PC-9 (cell line): ENCODE data around the gene HPS3. TPM values are rescaled to one million over a fixed set of nuclear protein-coding genes. Genes with fewer than 3 reads are reported as not detected.

Source experiments
- BruUV-seq: library from RNA; stranded (reverse); fragments of 400-500 nt; replicated peaks from 2 replicates; lab custom pipeline; 2021; lab: Mats Ljungman, UMichigan
- CTCF ChIA-PET: fragments of 300-600 bp; sonication (Branson Sonifier 250); formaldehyde crosslinking; loops from one replicate; lab custom pipeline; 2022; ENCODE audit warnings: antibody characterized with exemption; lab: Charles Lee
- POLR2A ChIA-PET: fragments of 300-600 bp; sonication (Branson Sonifier 250); formaldehyde crosslinking; loops from one replicate; lab custom pipeline; 2022; ENCODE audit warnings: antibody characterized with exemption; ENCODE audit not compliant: unreplicated experiment; lab: Charles Lee
- DNase-seq, 2 experiments: peaks; one replicate each; pipeline versions ENCODE4 v3.0.0 to v3.0.0-alpha.2; 2015 to 2022; ENCODE audit warnings: mixed read lengths in 1 of 2
- H2AFZ ChIP-seq: fragments of 200-600 bp; sonication (generic); 2 replicates; pipeline ENCODE4 v1.8.1; 2017; ENCODE audit warnings: antibody characterized with exemption
- H3F3A ChIP-seq: fragments of 200-600 bp; sonication (generic); 2 replicates; pipeline ENCODE4 v1.8.1; 2017; ENCODE audit warnings: antibody characterized with exemption, mild to moderate bottlenecking, low read depth; ENCODE audit not compliant: insufficient read depth
- H3K27ac ChIP-seq: fragments of 200-600 bp; sonication (generic); 2 replicates; pipeline ENCODE4 v1.6.1; 2016; ENCODE audit warnings: mixed run types
- H3K27me3 ChIP-seq: fragments of 200-600 bp; sonication (generic); 2 replicates; pipeline ENCODE4 v1.6.1; 2016; ENCODE audit warnings: low read depth, mixed run types; ENCODE audit not compliant: insufficient read depth
- H3K36me3 ChIP-seq: fragments of 200-600 bp; sonication (generic); 2 replicates; pipeline ENCODE4 v1.6.1; 2016; ENCODE audit warnings: low read depth, mixed run types
- H3K4me1 ChIP-seq: fragments of 200-600 bp; sonication (generic); replicated peaks from 2 replicates; pipeline ENCODE4 v1.6.1; 2016; ENCODE audit warnings: mixed run types; ENCODE audit not compliant: insufficient read depth
- H3K4me2 ChIP-seq: fragments of 200-600 bp; sonication (generic); 2 replicates; pipeline ENCODE4 v1.6.1; 2017; ENCODE audit warnings: mixed run types
- H3K4me3 ChIP-seq: fragments of 200-600 bp; sonication (generic); 2 replicates; pipeline ENCODE4 v1.6.1; 2016; ENCODE audit warnings: mixed run types
- H3K79me2 ChIP-seq: fragments of 200-600 bp; sonication (generic); 2 replicates; pipeline ENCODE4 v1.6.1; 2017; ENCODE audit warnings: low read depth, mixed run types
- H3K9me2 ChIP-seq: fragments of 200-600 bp; sonication (generic); 2 replicates; pipeline ENCODE4 v1.8.1; 2017; ENCODE audit warnings: mild to moderate bottlenecking; ENCODE audit not compliant: insufficient read depth
- H3K9me3 ChIP-seq: fragments of 200-600 bp; sonication (generic); 2 replicates; pipeline ENCODE4 v1.8.1; 2016; ENCODE audit warnings: low read depth; ENCODE audit not compliant: insufficient read depth
- H4K20me1 ChIP-seq: fragments of 200-600 bp; sonication (generic); 2 replicates; pipeline ENCODE4 v1.8.1; 2017; ENCODE audit not compliant: insufficient read depth
- EZH2 ChIP-seq: fragments of 200-600 bp; sonication (generic); IDR thresholded peaks from 2 replicates; pipeline ENCODE4 v1.8.0; 2017; ENCODE audit warnings: antibody characterized with exemption, low read depth
- intact Hi-C: fragments of 100-400 bp; cut with micrococcal nuclease; formaldehyde crosslinking; loops from one replicate; pipeline ENCODE4 v1.10.0; 2022; ENCODE audit not compliant: unreplicated experiment
- total RNA-seq: library from RNA; stranded (reverse); gene quantifications from 2 replicates; pipeline ENCODE4 v1.2.3, GENCODE V29; 2021
- TF ChIP-seq, protein P1 (sequence below): fragments of 200-600 bp; sonication (generic); conservative IDR thresholded peaks from 2 replicates; pipeline ENCODE4 v1.6.1; 2017; ENCODE audit warnings: mixed run types, antibody characterized with exemption, mild to moderate bottlenecking, moderate library complexity

The HPS3 gene
- total RNA-seq, 1 experiment from 2014 or later: 33.4 TPM

DNA sequence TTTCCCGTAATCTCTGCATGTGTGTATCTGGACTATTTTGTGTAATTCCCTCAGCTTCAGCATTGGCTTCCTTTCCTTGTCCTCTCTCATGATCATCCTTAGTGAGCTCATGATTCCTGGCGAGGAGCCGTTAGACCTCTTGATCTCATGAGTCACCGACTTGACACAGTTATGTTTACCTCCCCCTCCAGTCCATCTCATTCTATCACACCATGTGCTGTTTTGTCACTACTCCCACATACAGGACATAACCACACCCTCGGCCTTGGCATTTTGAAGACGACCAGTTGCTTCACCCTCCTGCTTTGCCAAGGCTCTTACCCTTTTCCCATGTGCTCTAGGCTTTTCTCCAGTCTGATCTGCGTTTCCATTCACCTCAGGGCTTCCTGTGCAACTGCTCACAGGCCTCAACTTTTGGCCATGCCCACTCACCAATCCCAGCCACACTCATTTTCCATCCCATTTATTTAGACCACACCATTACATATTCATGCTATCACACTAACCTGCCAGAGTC, 50.7 kb downstream of the HPS3 start:
- no peaks in the 10 kb centered on the region for H4K20me1 ChIP-seq
- no peaks in the 10 kb centered on the region for H3K27me3 ChIP-seq
- no peak overlapping the region for H2AFZ ChIP-seq
- CTCF ChIA-PET: interaction anchor here (0.6 to 0.7 kb wide), 3 partner anchors 171 to 226 kb away, joined by 3 to 6 read pairs (median 5); no protein-coding TSS in a partner anchor
- peak; percentile 53 to 73 for DNase-seq
- H3K79me2 ChIP-seq: no peaks in the 10 kb centered on the region
- no TSS peak for BruUV-seq
- peak overlapping the region; percentile 30; the same call in 1 of the 2 replicates for H3K27ac ChIP-seq
- no peaks in the 10 kb centered on the region for H3K9me3 ChIP-seq
- no peaks in the 10 kb centered on the region for H3K9me2 ChIP-seq
- no peak overlapping the region for H3K4me3 ChIP-seq
- intact Hi-C loops: no loop called here
- peaks cover 4% of the 10 kb centered on the region; the same call in 1 of the 2 replicates for H3F3A ChIP-seq
- POLR2A ChIA-PET: interaction anchor here (0.6 to 0.8 kb wide), 2 partner anchors 160 to 293 kb away, joined by 3 to 10 read pairs; no protein-coding TSS in a partner anchor
- H3K36me3 ChIP-seq: no peaks in the 10 kb centered on the region; the same call in 1 of the 2 replicates
- H3K4me1 ChIP-seq: peaks cover 11% of the 10 kb centered on the region
- H3K4me2 ChIP-seq: no peak overlapping the region
- TF ChIP-seq EZH2: no peak
- TF ChIP-seq, protein P1, sequence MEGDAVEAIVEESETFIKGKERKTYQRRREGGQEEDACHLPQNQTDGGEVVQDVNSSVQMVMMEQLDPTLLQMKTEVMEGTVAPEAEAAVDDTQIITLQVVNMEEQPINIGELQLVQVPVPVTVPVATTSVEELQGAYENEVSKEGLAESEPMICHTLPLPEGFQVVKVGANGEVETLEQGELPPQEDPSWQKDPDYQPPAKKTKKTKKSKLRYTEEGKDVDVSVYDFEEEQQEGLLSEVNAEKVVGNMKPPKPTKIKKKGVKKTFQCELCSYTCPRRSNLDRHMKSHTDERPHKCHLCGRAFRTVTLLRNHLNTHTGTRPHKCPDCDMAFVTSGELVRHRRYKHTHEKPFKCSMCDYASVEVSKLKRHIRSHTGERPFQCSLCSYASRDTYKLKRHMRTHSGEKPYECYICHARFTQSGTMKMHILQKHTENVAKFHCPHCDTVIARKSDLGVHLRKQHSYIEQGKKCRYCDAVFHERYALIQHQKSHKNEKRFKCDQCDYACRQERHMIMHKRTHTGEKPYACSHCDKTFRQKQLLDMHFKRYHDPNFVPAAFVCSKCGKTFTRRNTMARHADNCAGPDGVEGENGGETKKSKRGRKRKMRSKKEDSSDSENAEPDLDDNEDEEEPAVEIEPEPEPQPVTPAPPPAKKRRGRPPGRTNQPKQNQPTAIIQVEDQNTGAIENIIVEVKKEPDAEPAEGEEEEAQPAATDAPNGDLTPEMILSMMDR: no peak

GRCh38 chr3:149181182-149181581, 51.7 kb downstream of the HPS3 start:
- H4K20me1 ChIP-seq: no peaks in the 10 kb centered on the region
- no peak overlapping the region for H2AFZ ChIP-seq
- CTCF ChIA-PET: no interaction called here
- no peak for DNase-seq
- TF ChIP-seq, protein P1: no peak
- no peak for TF ChIP-seq EZH2
- no peaks in the 10 kb centered on the region for H3K9me2 ChIP-seq
- H3K27ac ChIP-seq: no peak overlapping the region
- intact Hi-C loops: no loop called here
- BruUV-seq: no TSS peak
- no peaks in the 10 kb centered on the region for H3K9me3 ChIP-seq
- H3K79me2 ChIP-seq: no peaks in the 10 kb centered on the region
- H3K36me3 ChIP-seq: no peaks in the 10 kb centered on the region
- H3F3A ChIP-seq: peaks cover 4% of the 10 kb centered on the region; the same call in 1 of the 2 replicates
- H3K4me3 ChIP-seq: no peak overlapping the region
- POLR2A ChIA-PET: no interaction called here
- peaks cover 11% of the 10 kb centered on the region for H3K4me1 ChIP-seq
- H3K4me2 ChIP-seq: no peak overlapping the region
- no peaks in the 10 kb centered on the region for H3K27me3 ChIP-seq

- CTCF ChIA-PET: no interaction called here
- no TSS peak for BruUV-seq
- Histone ChIP-seq H3K4me1 (no peaks in the 10 kb centered on the region), H3K79me2 (no peaks in the 10 kb centered on the region), H3K27me3 (no peaks in the 10 kb centered on the region), H3K36me3 (no peaks in the 10 kb centered on the region), H4K20me1 (no peaks in the 10 kb centered on the region), H3F3A (no peaks in the 10 kb centered on the region), H3K4me2 (no peak overlapping the region), H3K4me3 (no peak overlapping the region), H3K9me2 (no peaks in the 10 kb centered on the region), H3K27ac (no peak overlapping the region), H3K9me3 (no peaks in the 10 kb centered on the region), H2AFZ (no peak overlapping the region)
- POLR2A ChIA-PET: no interaction called here
- TF ChIP-seq, protein P1: no peak
- TF ChIP-seq EZH2: no peak
- intact Hi-C loops: no loop called here
- no peak for DNase-seq
These were observed 56.8 kb downstream of the HPS3 start for GRCh38 chr3:149186219-149186618.
